CD4-positive, alpha-beta T cell treated with Interleukin-2 at 100 ng/mL for 4 hours (primary cell): ENCODE measurements around the gene RGL2.
A peak's percentile ranks its signal among the peaks of the same experiment; 100 is the strongest.
"Not testable (repeated sequence)": the region's sequence is repeated elsewhere in the genome, so short reads cannot be mapped to it uniquely, and the experiment has no call there.

ENCODE experiments used
- DNase-seq: peaks from one replicate; pipeline ENCODE4 v3.0.0-alpha.2; 2020; ENCODE audit warnings: low spot score

Gene RGL2, protein sequence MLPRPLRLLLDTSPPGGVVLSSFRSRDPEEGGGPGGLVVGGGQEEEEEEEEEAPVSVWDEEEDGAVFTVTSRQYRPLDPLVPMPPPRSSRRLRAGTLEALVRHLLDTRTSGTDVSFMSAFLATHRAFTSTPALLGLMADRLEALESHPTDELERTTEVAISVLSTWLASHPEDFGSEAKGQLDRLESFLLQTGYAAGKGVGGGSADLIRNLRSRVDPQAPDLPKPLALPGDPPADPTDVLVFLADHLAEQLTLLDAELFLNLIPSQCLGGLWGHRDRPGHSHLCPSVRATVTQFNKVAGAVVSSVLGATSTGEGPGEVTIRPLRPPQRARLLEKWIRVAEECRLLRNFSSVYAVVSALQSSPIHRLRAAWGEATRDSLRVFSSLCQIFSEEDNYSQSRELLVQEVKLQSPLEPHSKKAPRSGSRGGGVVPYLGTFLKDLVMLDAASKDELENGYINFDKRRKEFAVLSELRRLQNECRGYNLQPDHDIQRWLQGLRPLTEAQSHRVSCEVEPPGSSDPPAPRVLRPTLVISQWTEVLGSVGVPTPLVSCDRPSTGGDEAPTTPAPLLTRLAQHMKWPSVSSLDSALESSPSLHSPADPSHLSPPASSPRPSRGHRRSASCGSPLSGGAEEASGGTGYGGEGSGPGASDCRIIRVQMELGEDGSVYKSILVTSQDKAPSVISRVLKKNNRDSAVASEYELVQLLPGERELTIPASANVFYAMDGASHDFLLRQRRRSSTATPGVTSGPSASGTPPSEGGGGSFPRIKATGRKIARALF

DNA sequence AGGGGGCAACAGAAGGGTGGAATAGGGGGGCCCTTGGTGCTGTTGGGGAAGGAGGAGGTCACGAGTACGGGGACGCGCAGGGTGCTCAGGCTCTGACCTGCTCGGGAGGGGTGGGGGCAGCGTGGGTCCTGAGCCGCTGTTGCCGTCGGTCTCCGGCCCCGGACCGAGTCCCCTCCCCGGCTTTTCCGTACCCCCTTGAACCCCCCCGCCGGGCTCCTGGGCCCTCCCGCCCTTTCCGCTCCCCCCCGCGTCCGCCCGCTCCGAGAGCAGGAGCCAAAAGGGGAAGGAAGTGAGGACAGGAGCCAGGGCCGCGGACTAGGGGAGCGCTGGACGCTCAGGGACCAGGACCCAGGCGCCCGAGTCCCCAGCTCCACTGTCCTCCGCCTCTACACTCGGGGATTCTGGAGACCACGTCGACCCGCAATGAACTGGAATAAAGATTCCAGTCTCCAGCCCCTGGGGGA, at the start of gene RGL2:
Gene RGL2, minus strand, starts transcription at position 170 of the 464 bp plus-strand sequence. CDS start 332 bp downstream, outside the sequence.
- DNase-seq, result peak; percentile 65

DNA sequence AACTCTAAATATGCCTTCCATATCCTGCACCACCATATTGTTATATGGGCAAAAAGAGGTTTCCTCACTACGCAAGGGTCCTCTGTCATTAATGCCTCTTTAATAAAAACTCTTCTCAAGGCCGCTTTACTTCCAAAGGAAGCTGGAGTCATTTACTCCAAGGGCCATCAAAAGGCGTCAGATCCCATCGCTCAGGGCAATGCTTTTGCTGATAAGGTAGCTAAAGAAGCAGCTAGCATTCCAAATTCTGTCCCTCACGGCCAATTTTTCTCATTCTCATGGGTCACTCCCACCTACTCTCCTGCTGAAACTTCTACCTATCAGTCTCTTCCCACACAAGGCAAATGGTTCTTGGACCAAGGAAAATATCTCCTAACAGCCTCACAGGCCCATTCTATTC, 49.1 kb upstream of the RGL2 start:
- DNase-seq, result no peak

DNA sequence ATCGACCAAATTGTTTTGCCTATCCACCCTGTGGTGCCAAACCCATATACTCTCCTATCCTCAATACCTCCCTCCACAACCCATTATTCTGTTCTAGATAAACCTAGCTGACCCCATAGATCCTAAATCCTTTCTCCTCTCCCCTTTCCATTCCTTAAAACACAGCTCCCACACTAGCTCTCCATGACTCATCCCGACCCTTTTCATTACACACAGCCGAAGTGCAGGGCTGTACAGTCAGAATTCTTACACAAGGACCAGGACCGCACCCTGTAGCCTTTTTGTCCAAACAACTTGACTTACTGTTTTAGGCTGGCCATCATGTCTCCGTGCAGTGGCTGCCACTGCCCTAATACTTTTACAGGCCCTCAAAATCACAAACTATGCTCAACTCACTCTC, 48.2 kb upstream of the RGL2 start:
- DNase-seq, result not testable (repeated sequence)

DNA sequence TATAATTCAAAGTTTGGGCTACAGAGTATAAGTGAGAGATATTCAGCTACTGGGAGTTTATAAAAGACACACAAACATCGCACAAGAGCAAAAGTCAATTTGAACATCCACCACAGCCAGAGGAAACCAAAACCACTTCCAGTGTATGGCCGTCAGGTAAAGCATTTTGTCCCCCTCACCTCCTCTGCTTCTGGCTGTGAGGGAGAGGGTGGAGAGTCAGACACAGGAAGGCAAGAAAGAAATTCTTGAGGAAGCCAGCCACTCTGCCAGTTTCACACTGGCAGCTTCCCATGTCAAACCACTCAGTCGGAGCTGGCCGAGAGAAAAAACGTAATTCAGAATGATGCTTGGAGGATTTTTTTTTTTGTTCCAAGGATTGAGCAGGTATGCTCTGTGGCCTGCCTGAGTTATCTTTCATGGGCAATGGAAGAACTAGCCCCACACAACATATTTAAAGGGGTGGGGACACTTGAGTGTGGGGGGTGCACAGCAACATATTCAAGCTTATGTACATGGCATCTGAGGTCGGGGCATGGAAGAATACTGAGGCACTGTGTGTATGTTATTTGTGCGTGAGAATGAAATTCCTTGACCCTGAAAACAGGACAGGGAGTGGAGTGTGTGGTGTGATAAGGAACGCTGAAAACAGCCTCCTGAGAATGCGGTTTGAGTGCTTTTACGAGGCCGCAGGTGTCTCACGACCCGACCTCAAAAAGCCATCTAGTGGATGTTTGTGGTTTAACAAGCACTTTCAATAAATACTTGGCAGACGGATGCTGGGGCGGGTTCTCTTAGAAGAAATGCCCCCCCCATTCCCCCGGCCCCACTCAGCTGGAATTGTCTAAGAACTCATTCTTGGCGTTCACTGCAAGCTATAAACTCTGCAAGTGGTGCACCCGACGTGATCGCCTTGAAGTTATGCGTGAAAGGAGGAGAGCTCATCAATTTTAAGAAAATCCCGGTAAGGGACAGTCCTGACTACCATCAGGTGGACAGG, 46.3 kb upstream of the RGL2 start:
- peak; percentile 91 for DNase-seq

DNA sequence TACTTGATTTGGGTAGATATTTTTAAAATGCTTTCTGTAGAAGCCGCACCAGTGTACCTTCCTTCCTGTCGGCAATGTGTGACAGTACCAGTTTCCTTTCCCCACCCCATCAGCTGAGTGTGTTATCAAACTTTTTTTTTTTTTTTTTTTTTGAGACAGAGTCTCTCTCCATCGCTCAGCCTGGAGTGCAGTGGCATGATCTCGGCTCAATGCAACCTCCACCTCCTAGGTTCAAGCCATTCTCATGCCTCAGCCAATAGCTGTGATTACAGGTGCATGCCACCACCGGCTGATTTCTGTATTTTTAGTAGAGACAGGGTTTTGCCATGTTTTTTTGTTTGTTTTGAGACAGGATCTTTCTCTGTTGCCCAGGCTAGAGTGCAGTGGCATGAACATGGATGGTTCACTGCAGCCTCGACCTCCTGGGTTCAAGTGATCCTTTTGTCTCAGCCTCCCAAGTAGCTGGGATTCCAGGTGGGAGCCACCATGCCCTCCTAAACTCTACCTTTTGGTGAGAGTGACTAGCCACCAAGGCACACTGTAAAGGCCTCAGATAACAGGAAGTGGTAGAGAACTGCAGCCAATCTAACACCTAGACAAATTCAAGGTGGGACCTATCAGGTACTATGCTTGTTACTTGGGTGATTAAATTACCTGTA, 45.3 kb upstream of the RGL2 start:
- peak; percentile 87 for DNase-seq

DNA sequence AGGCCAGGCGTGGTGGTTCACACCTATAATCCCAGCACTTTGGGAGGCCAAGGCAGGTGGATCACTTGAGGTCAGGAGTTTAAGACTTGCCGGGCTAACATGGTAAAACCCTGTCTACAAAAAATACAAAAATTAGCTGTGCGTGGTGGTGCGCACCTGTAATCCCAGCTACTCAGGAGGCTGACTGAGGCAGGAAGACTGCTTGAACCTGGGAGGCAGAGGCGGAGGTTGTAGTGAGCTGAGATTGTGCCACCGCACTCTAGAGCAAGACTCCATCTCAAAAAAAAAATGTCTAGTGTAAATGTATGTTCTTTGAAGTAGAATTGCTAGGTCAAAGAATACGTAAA, 44.8 kb upstream of the RGL2 start:
- not testable (repeated sequence) for DNase-seq

DNA sequence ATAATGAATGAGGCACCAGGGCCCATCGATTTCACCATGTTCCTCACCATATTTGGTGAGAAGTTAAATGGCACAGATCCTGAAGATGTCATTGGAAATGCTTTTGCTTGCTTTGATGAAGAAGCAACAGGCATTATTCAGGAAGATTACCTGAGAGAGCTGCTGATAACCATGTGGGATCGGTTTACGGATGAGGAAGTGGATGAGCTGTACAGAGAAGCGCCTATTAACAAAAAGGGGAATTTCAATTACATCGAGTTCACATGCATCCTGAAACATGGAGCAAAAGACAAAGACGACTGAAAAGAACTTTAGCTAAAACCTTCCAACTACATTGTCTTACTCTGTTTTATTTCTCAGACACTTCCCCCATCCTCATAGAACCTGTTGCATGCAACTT, 40.5 kb upstream of the RGL2 start:
- no peak for DNase-seq

DNA sequence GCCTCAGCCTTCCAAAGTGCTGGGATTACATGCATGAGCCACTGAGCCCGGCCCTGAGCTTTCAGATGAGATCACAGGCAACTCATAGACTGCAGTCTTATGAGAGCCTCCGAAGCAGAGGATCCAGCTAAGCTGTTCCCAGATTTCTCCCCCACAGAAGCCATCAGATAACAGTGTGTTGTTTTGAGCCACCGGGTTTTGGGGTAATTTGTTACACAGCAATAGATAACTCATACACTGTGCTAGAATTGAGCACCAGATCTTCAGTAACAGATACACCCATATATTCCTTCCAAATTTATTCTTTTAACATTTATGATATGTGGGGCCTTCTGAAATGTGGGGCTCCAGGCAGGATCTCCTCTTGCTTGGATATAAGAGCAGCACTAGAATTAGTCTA, 37.8 kb upstream of the RGL2 start:
- no peak for DNase-seq

DNA sequence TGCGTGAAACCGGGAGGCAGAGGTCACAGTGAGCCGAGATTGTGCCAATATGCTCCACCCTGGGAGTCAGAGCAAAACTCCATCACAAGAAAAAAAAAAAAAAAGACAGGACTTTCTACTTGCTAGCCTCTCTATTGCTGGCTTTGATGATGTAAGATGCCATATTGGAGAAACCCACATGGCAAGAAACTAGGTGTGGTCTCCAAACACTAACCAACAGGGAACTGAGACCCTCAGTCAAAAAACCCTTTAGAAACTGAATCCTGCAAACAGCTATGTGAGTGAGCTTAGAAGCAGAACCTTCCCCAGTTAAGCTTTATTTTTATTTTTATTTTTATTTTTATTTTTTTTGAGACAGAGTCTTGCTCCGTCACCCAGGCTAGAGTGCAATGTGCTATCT, 37.2 kb upstream of the RGL2 start:
- no peak for DNase-seq

DNA sequence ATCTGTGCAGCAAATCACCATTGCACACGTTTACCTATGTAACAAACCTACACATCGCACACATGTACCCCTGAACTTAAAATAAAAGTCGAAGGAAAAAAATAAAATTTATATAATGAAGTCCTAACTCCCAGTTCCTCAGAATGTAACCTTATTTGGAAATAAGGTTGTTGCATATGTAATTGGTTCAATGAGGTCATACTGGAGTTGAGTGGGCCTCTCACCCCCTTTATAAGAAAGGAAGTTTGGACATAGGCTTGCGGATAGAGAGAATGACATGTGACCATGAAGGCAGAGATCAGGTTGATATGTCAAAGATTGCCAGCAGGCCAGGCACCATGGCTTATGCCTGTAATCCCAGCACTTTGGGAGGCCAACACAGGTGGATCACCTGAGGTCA, 34.9 kb upstream of the RGL2 start:
- DNase-seq, result no peak

DNA sequence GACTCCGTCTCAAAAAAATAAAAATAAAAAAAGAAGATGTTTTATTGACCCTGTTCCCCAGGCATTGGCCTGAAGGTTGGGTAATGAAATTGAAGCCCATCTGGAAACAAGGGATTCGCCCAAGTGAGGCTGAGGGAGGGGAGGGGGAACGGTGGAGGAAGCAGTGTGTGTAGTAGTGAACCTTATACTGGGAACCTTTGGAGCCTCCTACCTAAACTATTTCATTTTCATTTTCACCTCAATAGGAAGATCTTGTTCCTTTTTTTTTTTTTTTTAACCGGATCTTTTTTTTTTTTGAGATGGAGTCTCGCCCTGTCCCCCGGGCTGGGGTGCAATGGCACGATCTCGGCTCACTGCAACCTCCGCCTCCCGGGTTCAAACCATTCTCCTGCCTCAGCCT, 32.0 kb upstream of the RGL2 start:
- no peak for DNase-seq

DNA sequence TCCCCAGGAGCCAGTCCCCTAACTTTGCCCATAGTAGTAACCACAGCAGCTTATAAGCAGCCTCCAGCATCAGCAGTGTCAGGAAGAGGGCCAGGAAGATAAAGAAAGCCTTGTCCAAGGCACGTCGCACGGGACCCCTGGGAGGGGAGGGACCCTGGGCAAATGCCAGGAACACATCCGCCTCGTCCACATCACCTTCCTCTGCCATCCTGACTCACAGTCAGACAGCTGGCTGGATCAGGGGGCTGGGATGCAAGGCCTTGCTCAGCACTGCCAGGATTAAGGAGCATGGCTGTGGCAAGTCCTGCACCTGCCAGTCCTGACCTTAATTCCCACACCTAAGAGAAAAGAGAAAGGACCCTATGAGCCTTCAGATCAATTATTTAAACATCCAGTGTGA, 30.3 kb upstream of the RGL2 start:
- no peak for DNase-seq

DNA sequence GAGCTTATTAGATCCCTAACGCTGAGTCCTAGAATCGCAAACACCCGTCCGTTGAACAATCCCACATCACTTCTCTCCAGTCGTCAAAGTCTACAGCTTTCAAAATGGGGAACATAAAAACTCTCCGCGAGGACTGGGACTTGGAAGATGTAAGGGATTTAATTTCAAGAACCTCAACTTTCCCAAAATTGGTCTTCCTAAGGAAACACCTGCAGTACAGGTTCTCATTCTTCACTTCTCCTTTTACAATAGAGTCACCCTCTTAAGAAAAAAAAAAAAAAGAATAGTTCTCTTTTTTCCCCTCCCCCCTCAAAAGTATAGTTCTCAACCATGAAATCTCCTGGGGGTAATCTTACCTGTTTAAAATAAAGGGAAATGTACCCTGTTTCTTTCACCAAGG, 25.4 kb upstream of the RGL2 start:
- DNase-seq, result no peak

DNA sequence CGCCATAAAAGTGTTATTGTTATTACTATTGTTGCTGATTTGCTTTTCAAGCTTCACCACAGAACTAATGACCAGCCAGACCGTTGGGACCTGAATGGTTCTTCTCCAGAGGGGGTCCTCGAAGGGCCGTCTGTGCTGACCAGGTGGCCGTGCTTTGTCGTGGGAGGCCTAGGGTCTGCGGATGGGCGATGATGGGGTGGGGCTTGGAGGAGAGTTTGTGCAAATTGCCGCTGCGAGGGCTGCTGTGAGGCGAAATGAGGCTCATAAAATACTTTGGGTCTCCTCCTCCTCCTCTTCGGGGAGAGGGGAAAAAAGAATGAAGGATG, 24.8 kb upstream of the RGL2 start:
- DNase-seq, result no peak

DNA sequence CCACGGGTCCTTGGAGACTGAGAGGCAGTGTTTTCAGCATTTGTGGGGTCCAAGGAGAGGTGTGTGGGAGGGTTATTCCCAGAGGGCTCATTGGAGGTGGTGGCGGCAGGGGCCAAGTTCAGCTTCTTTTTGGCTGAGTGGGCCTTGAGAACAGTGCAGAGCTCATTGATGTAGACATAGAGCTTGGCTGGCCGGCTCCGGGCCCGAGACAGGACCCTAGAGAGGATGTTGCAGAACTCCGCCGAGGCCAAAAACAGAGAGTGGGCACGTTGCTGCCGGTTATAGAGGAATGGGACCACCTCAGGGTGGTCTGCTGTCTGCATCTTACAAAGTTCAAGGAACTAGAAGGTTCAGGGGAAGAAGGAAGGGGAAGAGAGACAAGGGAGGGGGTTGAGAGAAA, 22.5 kb upstream of the RGL2 start:
- no peak for DNase-seq

DNA sequence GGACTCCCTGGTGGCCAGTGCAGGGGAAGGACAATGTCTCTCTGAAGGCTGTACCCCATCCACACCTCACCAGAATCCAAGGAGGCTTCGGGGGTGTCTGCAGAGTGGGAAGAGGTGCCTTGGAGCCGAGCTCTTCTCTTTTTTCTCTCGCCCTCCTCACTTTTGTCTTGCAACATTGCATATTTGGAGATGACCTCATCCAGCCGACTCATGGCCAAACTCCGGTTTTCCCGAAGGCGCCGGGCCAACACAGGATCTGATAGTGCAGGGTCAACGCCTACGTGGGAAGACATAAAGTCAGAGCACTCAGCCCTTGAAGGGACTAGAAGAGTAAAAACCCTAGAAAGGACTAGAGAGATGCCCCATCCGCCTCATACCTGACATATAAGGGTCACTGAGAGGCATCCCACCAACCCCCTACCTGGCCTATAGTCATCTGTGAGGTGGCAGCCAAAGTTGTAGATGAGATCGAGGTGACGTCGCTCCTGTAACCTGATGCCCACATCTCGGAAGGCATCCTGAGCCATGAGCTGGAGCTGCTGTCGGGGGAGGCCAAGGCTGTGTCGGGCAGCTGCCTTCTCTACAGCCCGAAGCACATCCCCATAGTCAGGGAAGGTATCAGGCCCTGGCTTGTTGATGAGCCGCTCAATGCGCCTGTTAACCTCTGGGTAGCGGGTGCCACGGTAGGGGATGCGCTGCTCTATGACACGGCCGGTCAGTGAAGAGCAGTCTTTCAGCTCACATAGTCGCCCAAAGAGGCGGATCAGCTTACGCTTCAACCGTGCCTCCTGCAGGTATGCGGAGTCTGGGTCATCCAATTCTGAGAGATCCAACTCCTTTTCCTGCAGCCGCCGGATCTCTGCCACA, 21.8 kb upstream of the RGL2 start:
- no peak for DNase-seq

DNA sequence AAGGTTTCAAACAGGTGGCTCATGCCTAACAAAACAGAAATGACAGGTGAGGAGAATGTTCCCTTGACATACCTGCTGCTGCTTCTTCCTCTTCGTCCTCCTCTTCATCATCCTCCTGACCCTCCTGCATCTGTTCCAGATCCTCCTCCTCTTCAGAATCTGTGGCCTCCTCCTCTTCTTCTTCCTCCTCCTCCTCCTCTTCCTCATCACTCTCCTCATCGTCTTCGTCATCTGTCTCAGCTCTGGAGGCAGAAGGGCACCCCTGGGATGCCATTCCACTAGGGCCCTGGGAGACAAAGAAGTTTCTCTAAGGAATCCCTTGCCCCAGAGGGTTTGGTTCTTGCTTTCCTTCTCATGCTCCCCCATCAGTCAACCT, 21.2 kb upstream of the RGL2 start:
- DNase-seq, result no peak

DNA sequence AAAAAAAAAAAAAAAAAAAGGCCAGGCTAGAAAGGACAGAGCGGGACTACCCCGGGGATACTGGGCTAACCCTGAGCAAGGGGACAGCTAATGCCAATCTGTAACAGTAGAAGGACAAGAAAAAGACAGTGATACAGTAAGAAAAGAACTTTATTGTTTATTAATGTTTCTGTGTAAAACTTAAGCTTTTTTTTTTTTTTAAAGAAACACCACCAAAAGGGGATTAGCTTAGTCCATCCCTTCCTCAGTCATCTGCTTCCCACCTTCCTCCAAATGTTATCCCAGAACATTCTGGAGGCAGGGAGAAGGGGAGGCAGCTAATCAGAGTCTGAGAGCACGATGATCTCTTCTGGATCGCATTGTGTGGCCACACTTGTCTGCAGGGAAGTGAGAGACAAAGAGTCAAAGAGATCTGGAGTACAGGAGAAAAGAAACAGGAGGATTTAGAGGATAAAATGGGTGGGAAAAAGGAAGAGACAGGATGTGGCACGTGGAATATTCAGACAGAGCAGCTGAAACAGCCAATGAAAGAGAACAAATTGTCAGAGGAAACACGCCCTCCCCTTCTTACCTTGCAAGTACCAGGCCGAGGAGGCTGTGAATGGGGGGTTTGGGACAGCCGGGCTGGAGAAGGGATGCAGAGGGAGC, 19.8 kb upstream of the RGL2 start:
- DNase-seq, result no peak

DNA sequence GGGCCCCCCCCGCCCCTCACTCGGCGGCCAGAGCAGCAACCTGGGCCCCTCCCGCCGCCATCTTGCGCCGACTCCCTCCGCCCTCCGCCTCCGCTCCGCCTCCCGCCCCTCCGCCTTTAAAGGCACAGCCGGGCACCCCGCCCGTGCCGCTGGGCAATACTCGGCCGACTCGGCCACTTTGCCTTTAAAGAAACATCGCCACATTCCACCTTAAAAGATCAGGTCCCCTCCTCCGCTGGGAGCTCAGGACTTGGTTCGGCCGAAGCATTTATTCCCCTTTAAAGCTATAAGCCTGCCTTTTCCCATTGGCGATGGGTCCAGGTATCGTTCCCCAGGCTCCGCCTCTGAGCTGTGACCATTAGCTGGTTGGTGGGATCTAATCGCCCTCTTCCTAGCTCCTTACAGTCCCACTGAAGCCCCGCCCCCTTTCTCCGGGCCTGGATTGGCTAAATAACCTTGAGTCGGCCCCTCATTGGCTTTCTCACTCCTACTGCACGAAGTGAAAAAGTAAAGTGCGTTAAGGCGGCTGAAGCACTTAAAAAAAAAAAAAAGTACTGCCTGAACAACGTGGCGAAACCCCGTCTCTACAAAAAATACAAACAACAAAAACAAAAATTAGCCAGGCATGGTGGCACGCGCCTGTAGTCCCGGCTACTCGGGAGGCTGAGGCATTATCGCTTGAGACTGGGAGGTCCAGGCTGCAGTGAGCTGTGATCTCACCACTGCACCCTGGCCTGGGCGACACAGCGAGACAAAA, 19.1 kb upstream of the RGL2 start, which contains the start of gene ZBTB22:
Gene ZBTB22, minus strand, starts transcription at position 76 of the 757 bp plus-strand sequence. CDS start 828 bp downstream, outside the sequence.
- DNase-seq, result peak; percentile 98

DNA sequence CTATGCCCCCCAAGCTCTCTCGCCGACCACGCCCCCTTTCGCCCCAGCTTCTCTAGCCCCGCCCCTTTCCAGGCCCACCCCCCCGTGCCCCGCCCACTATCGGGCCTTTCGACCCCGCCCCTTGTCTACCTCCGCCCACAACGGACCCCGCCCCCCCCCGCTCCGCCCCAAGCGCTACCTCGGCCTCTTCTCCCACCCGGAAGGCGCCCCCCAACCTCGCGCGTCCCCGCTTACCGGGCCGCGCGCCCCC, 18.6 kb upstream of the RGL2 start:
- DNase-seq, result no peak
